Keratinocyte (primary cell): ENCODE results near the gene PTPRN2. TPM values are rescaled to one million over a fixed set of nuclear protein-coding genes. Genes with fewer than 3 reads are reported as not detected.

Source experiments
- DNase-seq: peaks from one replicate; pipeline ENCODE4 v3.0.0-alpha.2; 2011; ENCODE audit warnings: low read depth, missing footprints, low spot score
- FAIRE-seq: peaks from 2 replicates; lab custom pipeline; 2011; peaks lifted over from hg19 to GRCh38; lab: Jason Lieb, UNC
- H2AFZ ChIP-seq: 2 replicates; pipeline ENCODE4 v1.6.0; 2012; ENCODE audit warnings: low read length, control low read depth, inconsistent platforms; ENCODE audit not compliant: control insufficient read depth
- H3K27ac ChIP-seq: 2 replicates; pipeline ENCODE4 v1.5.1; 2011; ENCODE audit warnings: low read length; ENCODE audit not compliant: control insufficient read depth, insufficient read depth
- H3K27me3 ChIP-seq: 3 replicates; pipeline ENCODE4 v1.6.0; 2011; ENCODE audit warnings: low read length; ENCODE audit not compliant: control insufficient read depth, insufficient read depth; ENCODE audit errors: extremely low read depth
- H3K36me3 ChIP-seq, 2 experiments: 2 replicates in 1 of 2; 3 replicates in 1 of 2; pipeline ENCODE4 v1.5.1; 2011; ENCODE audit warnings: low read length in 2 of 2, mild to moderate bottlenecking in 1 of 2; ENCODE audit not compliant: control insufficient read depth in 2 of 2, insufficient read depth in 2 of 2; ENCODE audit errors: extremely low read depth in 1 of 2
- H3K4me1 ChIP-seq: 3 replicates; pipeline ENCODE4 v1.5.1; 2011; ENCODE audit warnings: low read length; ENCODE audit not compliant: control insufficient read depth, insufficient read depth; ENCODE audit errors: extremely low read depth
- H3K4me2 ChIP-seq: 3 replicates; pipeline ENCODE4 v1.6.0; 2011; ENCODE audit warnings: low read depth, low read length; ENCODE audit not compliant: control insufficient read depth, insufficient read depth; ENCODE audit errors: extremely low read depth
- H3K4me3 ChIP-seq, 3 experiments: fragments of 200-600 bp in 1 of 3; sonication (generic) in 1 of 3; 2 replicates in 2 of 3; 3 replicates in 1 of 3; pipeline ENCODE4 v1.5.1; 2011 to 2016; ENCODE audit warnings: low read length in 3 of 3, mild to moderate bottlenecking in 3 of 3, control low read depth in 2 of 3, inconsistent platforms in 1 of 3, low read depth in 1 of 3, mixed read lengths in 1 of 3, mixed run types in 1 of 3, moderate library complexity in 1 of 3; ENCODE audit not compliant: control insufficient read depth in 2 of 3, insufficient read depth in 2 of 3; ENCODE audit errors: extremely low read depth in 1 of 3
- H3K79me2 ChIP-seq: 2 replicates; pipeline ENCODE4 v1.6.0; 2012; ENCODE audit warnings: low read length; ENCODE audit not compliant: control insufficient read depth, insufficient read depth
- H3K9ac ChIP-seq: 3 replicates; pipeline ENCODE4 v1.6.0; 2011; ENCODE audit warnings: low read length; ENCODE audit not compliant: control insufficient read depth, insufficient read depth; ENCODE audit errors: extremely low read depth
- H3K9me1 ChIP-seq: 3 replicates; pipeline ENCODE4 v1.6.0; 2011; ENCODE audit warnings: low read length; ENCODE audit not compliant: control insufficient read depth, insufficient read depth; ENCODE audit errors: extremely low read depth
- H3K9me3 ChIP-seq: 2 replicates; pipeline ENCODE4 v1.5.1; 2012; ENCODE audit warnings: low read depth, low read length; ENCODE audit not compliant: control insufficient read depth
- H4K20me1 ChIP-seq: 3 replicates; pipeline ENCODE4 v1.6.0; 2011; ENCODE audit warnings: low read length; ENCODE audit not compliant: control insufficient read depth, insufficient read depth; ENCODE audit errors: extremely low read depth
- EZH2 ChIP-seq: IDR thresholded peaks from one replicate; pipeline ENCODE4 v1.6.1; 2012; ENCODE audit warnings: inconsistent platforms, mild to moderate bottlenecking, low read length, moderate library complexity
- dilution Hi-C: fragments of 300-500 bp; cut with MboI; formaldehyde crosslinking; loops from one replicate; pipeline ENCODE4 v1.7.0; 2020; ENCODE audit warnings: low sequenced_read_pairs; ENCODE audit not compliant: extremely low pct_ligation_motif_present
- polyA plus RNA-seq, 5 experiments: library from polyadenylated mRNA; depleted of rRNA in 3 of 5; stranded (reverse) in 3 of 5; stranded (forward) in 1 of 5; unstranded in 1 of 5; fragments of >200 nt; gene quantifications; 1 replicate in 1 of 5; 2 replicates in 3 of 5; 3 replicates in 1 of 5; pipeline versions ENCODE4 v1.2.1 to v1.2.3, GENCODE V29; 2011 to 2012; ENCODE audit warnings: missing spikeins in 2 of 5, low read depth in 1 of 5, low replicate concordance in 1 of 5
- TF ChIP-seq, protein P1 (sequence below), 3 experiments: IDR thresholded peaks in 1 of 3; conservative IDR thresholded peaks in 1 of 3; optimal IDR thresholded peaks in 1 of 3; 2 replicates in 2 of 3; 3 replicates in 1 of 3; pipeline versions ENCODE3 to v1.5.1; 2011; ENCODE audit warnings: low read length in 3 of 3, mild to moderate bottlenecking in 3 of 3, moderate library complexity in 2 of 3, control low read depth in 1 of 3, inconsistent platforms in 1 of 3; ENCODE audit not compliant: insufficient read depth in 2 of 3; ENCODE audit errors: extremely low read depth in 1 of 3

PTPRN2 gene
- polyA plus RNA-seq, 1 donor (not counting 4 experiments of a cell fraction or from before 2014, with no cell fraction given) = not detected

DNA sequence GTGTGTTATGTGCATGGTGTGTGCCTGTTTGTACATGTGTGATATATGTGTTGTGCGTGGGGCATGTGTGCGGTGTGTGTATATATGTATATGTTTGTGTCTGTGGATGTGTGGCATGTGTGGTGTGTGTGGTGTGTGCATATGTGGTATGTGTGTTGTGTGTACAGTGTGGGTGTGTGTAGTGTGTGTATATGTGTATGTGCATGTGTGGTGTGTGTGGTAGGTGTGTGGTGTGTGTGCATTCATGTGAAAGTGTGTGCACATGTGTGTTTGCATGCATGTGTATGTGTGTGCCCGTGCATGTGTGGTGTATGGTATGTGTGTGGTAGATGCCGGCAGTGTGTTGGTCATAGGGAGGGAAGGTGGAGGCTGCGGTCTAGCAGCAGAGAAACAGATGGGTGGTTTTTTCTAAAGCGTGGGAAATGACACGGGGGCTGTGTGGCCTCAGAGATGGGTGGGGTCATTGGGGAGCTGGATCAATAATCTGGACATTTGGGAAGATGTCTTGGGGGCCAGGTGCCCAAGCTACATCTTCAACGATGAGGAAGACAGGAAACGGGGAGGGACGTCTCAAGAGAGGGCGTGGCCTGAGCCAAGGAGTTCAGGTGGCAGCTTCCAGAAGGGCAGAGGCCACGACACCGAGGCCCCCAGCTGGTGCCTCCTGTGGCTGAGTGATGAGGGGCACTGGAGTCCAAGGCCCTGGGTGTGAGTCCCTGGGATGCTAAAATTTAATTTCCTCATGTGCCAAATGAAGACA is 769.5 kb downstream of the PTPRN2 start:
- DNase-seq = no peak
- TF ChIP-seq EZH2 = no peak
- TF ChIP-seq, protein P1, sequence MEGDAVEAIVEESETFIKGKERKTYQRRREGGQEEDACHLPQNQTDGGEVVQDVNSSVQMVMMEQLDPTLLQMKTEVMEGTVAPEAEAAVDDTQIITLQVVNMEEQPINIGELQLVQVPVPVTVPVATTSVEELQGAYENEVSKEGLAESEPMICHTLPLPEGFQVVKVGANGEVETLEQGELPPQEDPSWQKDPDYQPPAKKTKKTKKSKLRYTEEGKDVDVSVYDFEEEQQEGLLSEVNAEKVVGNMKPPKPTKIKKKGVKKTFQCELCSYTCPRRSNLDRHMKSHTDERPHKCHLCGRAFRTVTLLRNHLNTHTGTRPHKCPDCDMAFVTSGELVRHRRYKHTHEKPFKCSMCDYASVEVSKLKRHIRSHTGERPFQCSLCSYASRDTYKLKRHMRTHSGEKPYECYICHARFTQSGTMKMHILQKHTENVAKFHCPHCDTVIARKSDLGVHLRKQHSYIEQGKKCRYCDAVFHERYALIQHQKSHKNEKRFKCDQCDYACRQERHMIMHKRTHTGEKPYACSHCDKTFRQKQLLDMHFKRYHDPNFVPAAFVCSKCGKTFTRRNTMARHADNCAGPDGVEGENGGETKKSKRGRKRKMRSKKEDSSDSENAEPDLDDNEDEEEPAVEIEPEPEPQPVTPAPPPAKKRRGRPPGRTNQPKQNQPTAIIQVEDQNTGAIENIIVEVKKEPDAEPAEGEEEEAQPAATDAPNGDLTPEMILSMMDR (optimal IDR thresholded peaks at IDR 0.05 in 1 of 3, IDR thresholded peaks at IDR 0.05 in 1 of 3, conservative IDR thresholded peaks at IDR 0.05 in 1 of 3; ENCODE audit: extremely low read depth in 1 of 3, insufficient read depth in 2 of 3, low read length in 3 of 3) = no peak
- Histone ChIP-seq H3K9ac (no peak overlapping the region), H2AFZ (no peak overlapping the region), H3K79me2 (no peaks in the 10 kb centered on the region), H3K4me1 (no peaks in the 10 kb centered on the region), H3K4me2 (no peak overlapping the region), H4K20me1 (no peaks in the 10 kb centered on the region), H3K27ac (no peak overlapping the region), H3K9me3 (peaks cover 24% of the 10 kb centered on the region), H3K36me3 (no peaks in the 10 kb centered on the region), H3K4me3 (no peak overlapping the region), H3K9me1 (no peaks in the 10 kb centered on the region), H3K27me3 (no peaks in the 10 kb centered on the region)
- dilution Hi-C loops = no loop called here
- FAIRE-seq = no peak

GRCh38 chr7:157817433-157817832 is 770.2 kb downstream of the PTPRN2 start:
- H3K36me3 ChIP-seq = no peaks in the 10 kb centered on the region
- H3K9me1 ChIP-seq = no peaks in the 10 kb centered on the region
- TF ChIP-seq, protein P1 (optimal IDR thresholded peaks at IDR 0.05 in 1 of 3, IDR thresholded peaks at IDR 0.05 in 1 of 3, conservative IDR thresholded peaks at IDR 0.05 in 1 of 3; ENCODE audit: extremely low read depth in 1 of 3, insufficient read depth in 2 of 3, low read length in 3 of 3) = no peak
- TF ChIP-seq EZH2 = no peak
- no peak for DNase-seq
- dilution Hi-C loops = no loop called here
- no peaks in the 10 kb centered on the region for H4K20me1 ChIP-seq
- H3K4me3 ChIP-seq = no peak overlapping the region
- peaks cover 23% of the 10 kb centered on the region for H3K9me3 ChIP-seq
- H3K79me2 ChIP-seq = no peaks in the 10 kb centered on the region
- no peak for FAIRE-seq
- H3K27me3 ChIP-seq = no peaks in the 10 kb centered on the region
- H3K4me1 ChIP-seq = no peaks in the 10 kb centered on the region
- H2AFZ ChIP-seq = no peak overlapping the region
- H3K27ac ChIP-seq = no peak overlapping the region
- H3K9ac ChIP-seq = no peak overlapping the region
- no peak overlapping the region for H3K4me2 ChIP-seq
